Type B pancreatic cell (in vitro differentiated cells): ENCODE measurements around the gene KRTAP6-3. TPM values are rescaled to one million over a fixed set of nuclear protein-coding genes. Genes with fewer than 3 reads are reported as not detected.

Experiments used
- DNase-seq: peaks from one replicate; pipeline ENCODE4 v3.0.0; 2021; ENCODE audit warnings: mixed read lengths; ENCODE audit not compliant: unreplicated experiment; ENCODE audit errors: extremely low spot score
- H3K27ac Mint-ChIP-seq: 2 replicates; pipeline ENCODE4 v1.8.0; 2021; ENCODE audit warnings: mild to moderate bottlenecking, mixed read lengths
- H3K27me3 Mint-ChIP-seq: 2 replicates; pipeline ENCODE4 v1.8.0; 2021; ENCODE audit warnings: mixed read lengths
- H3K36me3 Mint-ChIP-seq: 2 replicates; pipeline ENCODE4 v1.8.0; 2021; ENCODE audit warnings: mixed read lengths
- H3K4me1 Mint-ChIP-seq: one replicate; pipeline ENCODE4 v1.8.0; 2021; ENCODE audit warnings: mixed read lengths; ENCODE audit not compliant: unreplicated experiment
- H3K4me3 Mint-ChIP-seq: 2 replicates; pipeline ENCODE4 v1.8.0; 2021; ENCODE audit warnings: mild to moderate bottlenecking, mixed read lengths
- H3K9me3 Mint-ChIP-seq: 2 replicates; pipeline ENCODE4 v1.8.0; 2021; ENCODE audit warnings: mixed read lengths
- CTCF ChIP-seq: fragments of 200-600 bp; sonication (generic); conservative IDR thresholded peaks from 2 replicates; pipeline ENCODE4 v1.5.0; 2021; ENCODE audit warnings: antibody characterized with exemption, mild to moderate bottlenecking
- long read RNA-seq: library from polyadenylated mRNA; unstranded; transcript quantifications from one replicate; pipeline ENCODE4 v2.0.0, GENCODE V29; 2020
- total RNA-seq: library from RNA; stranded (reverse); gene quantifications from 2 replicates; pipeline ENCODE4 v1.2.1, GENCODE V29; 2021; ENCODE audit warnings: low replicate concordance

KRTAP6-3 gene
- not detected in 2 replicates for total RNA-seq
- long read RNA-seq = 0 reads

- no peak for TF ChIP-seq CTCF
- H3K4me3 Mint-ChIP-seq = no peak within 1 kb of the TSS
- DNase-seq = no peak
- H3K9me3 Mint-ChIP-seq = no peaks in the 10 kb centered on the region
- no peaks in the 10 kb centered on the region for H3K27me3 Mint-ChIP-seq
- no peaks in the 10 kb centered on the region for H3K4me1 Mint-ChIP-seq
- H3K36me3 Mint-ChIP-seq = no peaks in the 10 kb centered on the region
- H3K27ac Mint-ChIP-seq = no peak within 1 kb of the TSS
These were observed at the start of gene KRTAP6-3 for GRCh38 chr21:30592140-30592539. TSS of gene KRTAP6-3 (plus strand) at chr21:30592440. CDS start at chr21:30592446, 6 bp downstream.

GRCh38 chr21:30552782-30553181 lies 39.5 kb upstream of the KRTAP6-3 start:
- Mint-ChIP-seq H3K9me3 (no peaks in the 10 kb centered on the region), H3K27ac (no peak overlapping the region), H3K36me3 (no peaks in the 10 kb centered on the region), H3K4me1 (no peaks in the 10 kb centered on the region), H3K4me3 (no peak overlapping the region), H3K27me3 (no peaks in the 10 kb centered on the region)
- TF ChIP-seq CTCF = no peak
- no peak for DNase-seq

- no peak for DNase-seq
- no peak overlapping the region for H3K27ac Mint-ChIP-seq
- TF ChIP-seq CTCF = no peak
- no peak overlapping the region for H3K4me3 Mint-ChIP-seq
- H3K9me3 Mint-ChIP-seq = no peaks in the 10 kb centered on the region
- H3K36me3 Mint-ChIP-seq = no peaks in the 10 kb centered on the region
- H3K27me3 Mint-ChIP-seq = no peaks in the 10 kb centered on the region
- no peaks in the 10 kb centered on the region for H3K4me1 Mint-ChIP-seq
These were observed 37.1 kb upstream of the KRTAP6-3 start for GRCh38 chr21:30555095-30555494.

GRCh38 chr21:30561264-30561895 lies 30.9 kb upstream of the KRTAP6-3 start, which contains the start of gene KRTAP19-7:
TSS of gene KRTAP19-7 (minus strand) at chr21:30561314. CDS start at chr21:30561289, 25 bp downstream.
- DNase-seq = no peak
- H3K27ac Mint-ChIP-seq = peak within 1 kb of the TSS; percentile 31
- no peak within 1 kb of the TSS for H3K4me3 Mint-ChIP-seq
- no peak for TF ChIP-seq CTCF
- no peaks in the 10 kb centered on the region for H3K36me3 Mint-ChIP-seq
- no peaks in the 10 kb centered on the region for H3K27me3 Mint-ChIP-seq
- H3K4me1 Mint-ChIP-seq = no peaks in the 10 kb centered on the region
- H3K9me3 Mint-ChIP-seq = no peaks in the 10 kb centered on the region

GRCh38 chr21:30561957-30562356 lies 30.3 kb upstream of the KRTAP6-3 start:
- Mint-ChIP-seq H3K27me3 (no peaks in the 10 kb centered on the region), H3K36me3 (no peaks in the 10 kb centered on the region), H3K9me3 (no peaks in the 10 kb centered on the region), H3K27ac (peak overlapping the region; percentile 31), H3K4me3 (no peak overlapping the region), H3K4me1 (no peaks in the 10 kb centered on the region)
- DNase-seq = no peak
- no peak for TF ChIP-seq CTCF
